ENCODE data around the gene CACNA1F. TPM values are rescaled to one million over a fixed set of nuclear protein-coding genes. Genes with fewer than 3 reads are reported as not detected.
"Not testable (repeated sequence)": the region's sequence is repeated elsewhere in the genome, so short reads cannot be mapped to it uniquely, and the experiment has no call there.

CACNA1F gene
- total RNA-seq, 8 experiments from 2014 or later = 0.28 to 0.41 TPM; not detected in 6

GRCh38 chrX:49184294-49185281 lies 48.6 kb downstream of the CACNA1F start:
- H3K27ac ChIP-seq = peak overlapping the region in 1 of 2 donors; percentile 60
- WGBS, 10 experiments = 50% methylated on average over 2 of the region's 46 CpGs; no CpG with 5 or more reads in 9 of the 10 experiments
- ATAC-seq (replicated peaks in 6 of 8) = peak; percentile 69 to 88 (median 82)
- in situ Hi-C loops (cut with MboI; ENCODE audit: low pct_unique_long_range_greater_than_20kb in 2 of 9, low sequenced_read_pairs in 9 of 9, unreplicated experiment in 9 of 9) = no loop called here
- peaks cover 21 to 26% of the 10 kb centered on the region in 2 donors for H3K4me1 ChIP-seq (replicated peaks in 1 of 2)
- peak overlapping the region; percentile 12 to 29 (median 21) for H3K4me3 ChIP-seq

- no peak for ATAC-seq (replicated peaks in 6 of 8)
- in situ Hi-C loops (cut with MboI; ENCODE audit: low pct_unique_long_range_greater_than_20kb in 2 of 9, low sequenced_read_pairs in 9 of 9, unreplicated experiment in 9 of 9) = no loop called here
- WGBS, 10 experiments = 82 to 100% methylated on average over 1 to 8 of the region's 18 CpGs; no CpG with 5 or more reads in 8 of the 10 experiments
- Histone ChIP-seq H3K27ac (peak overlapping the region in 1 of 2 donors; percentile 60), H3K4me3 (no peak overlapping the region), H3K4me1 (replicated peaks in 1 of 2) (peaks cover 21 to 26% of the 10 kb centered on the region in 2 donors)
Measured at GRCh38 chrX:49183701-49184281, 49.3 kb downstream of the CACNA1F start.

GRCh38 chrX:49179358-49179757 lies 53.8 kb downstream of the CACNA1F start:
- in situ Hi-C loops (cut with MboI; ENCODE audit: low pct_unique_long_range_greater_than_20kb in 2 of 9, low sequenced_read_pairs in 9 of 9, unreplicated experiment in 9 of 9) = no loop called here
- Histone ChIP-seq H3K4me1 (replicated peaks in 1 of 2) (no peaks in the 10 kb centered on the region), H3K4me3 (no peak overlapping the region), H3K27ac (no peak overlapping the region)
- 40% methylated on average over 1 of the region's 2 CpGs; no CpG with 5 or more reads in 9 of the 10 experiments for WGBS, 10 experiments
- no peak for ATAC-seq (replicated peaks in 6 of 8)

GRCh38 chrX:49178537-49178936 lies 54.6 kb downstream of the CACNA1F start:
- H3K4me3 ChIP-seq = no peak overlapping the region
- WGBS, 10 experiments = no CpG with 5 or more reads among the region's 3 CpGs

GRCh38 chrX:49177873-49178480 lies 55.2 kb downstream of the CACNA1F start:
- H3K4me3 ChIP-seq = no peak overlapping the region
- WGBS, 10 experiments = 65 to 100% (median 100%) methylated on average over 2 to 9 of the region's 23 CpGs; no CpG with 5 or more reads in 7 of the 10 experiments
- H3K27ac ChIP-seq = no peak overlapping the region
- H3K4me1 ChIP-seq (replicated peaks in 1 of 2) = peaks cover 0 to 1% of the 10 kb centered on the region in 2 donors
- no peak for ATAC-seq (replicated peaks in 6 of 8)
- in situ Hi-C loops (cut with MboI; ENCODE audit: low pct_unique_long_range_greater_than_20kb in 2 of 9, low sequenced_read_pairs in 9 of 9, unreplicated experiment in 9 of 9) = no loop called here

More at GRCh38 chrX:49178537-49178936, 54.6 kb downstream of the CACNA1F start:
- in situ Hi-C loops (cut with MboI; ENCODE audit: low pct_unique_long_range_greater_than_20kb in 2 of 9, low sequenced_read_pairs in 9 of 9, unreplicated experiment in 9 of 9) = no loop called here
- no peak for ATAC-seq (replicated peaks in 6 of 8)
- H3K4me1 ChIP-seq (replicated peaks in 1 of 2) = no peaks in the 10 kb centered on the region
- no peak overlapping the region for H3K27ac ChIP-seq

GRCh38 chrX:49177338-49177833 lies 55.8 kb downstream of the CACNA1F start:
- in situ Hi-C loops (cut with MboI; ENCODE audit: low pct_unique_long_range_greater_than_20kb in 2 of 9, low sequenced_read_pairs in 9 of 9, unreplicated experiment in 9 of 9) = no loop called here

GRCh38 chrX:49176421-49177326 lies 56.5 kb downstream of the CACNA1F start:
- in situ Hi-C loops (cut with MboI; ENCODE audit: low pct_unique_long_range_greater_than_20kb in 2 of 9, low sequenced_read_pairs in 9 of 9, unreplicated experiment in 9 of 9) = no loop called here
- H3K4me1 ChIP-seq (replicated peaks in 1 of 2) = peaks cover 0 to 5% of the 10 kb centered on the region in 2 donors
- H3K4me3 ChIP-seq = no peak overlapping the region
- H3K27ac ChIP-seq = no peak overlapping the region
- no peak for ATAC-seq (replicated peaks in 6 of 8)
- 49 to 50% methylated on average over 2 to 4 of the region's 27 CpGs; no CpG with 5 or more reads in 8 of the 10 experiments for WGBS, 10 experiments

More at GRCh38 chrX:49177338-49177833, 55.8 kb downstream of the CACNA1F start:
- Histone ChIP-seq H3K4me3 (no peak overlapping the region), H3K4me1 (replicated peaks in 1 of 2) (peaks cover 0 to 5% of the 10 kb centered on the region in 2 donors), H3K27ac (no peak overlapping the region)
- 57 to 100% methylated on average over 1 to 3 of the region's 4 CpGs; no CpG with 5 or more reads in 8 of the 10 experiments for WGBS, 10 experiments
- ATAC-seq (replicated peaks in 6 of 8) = peak in 3 of 8 experiments; percentile 18 to 54 (median 53)

GRCh38 chrX:49175435-49176274 lies 57.5 kb downstream of the CACNA1F start:
- in situ Hi-C loops (cut with MboI; ENCODE audit: low pct_unique_long_range_greater_than_20kb in 2 of 9, low sequenced_read_pairs in 9 of 9, unreplicated experiment in 9 of 9) = no loop called here
- H3K4me1 ChIP-seq (replicated peaks in 1 of 2) = peaks cover 0 to 5% of the 10 kb centered on the region in 2 donors
- H3K4me3 ChIP-seq = no peak overlapping the region
- WGBS, 10 experiments = 100% methylated on average over 1 to 4 of the region's 43 CpGs; no CpG with 5 or more reads in 8 of the 10 experiments
- ATAC-seq (replicated peaks in 6 of 8) = no peak
- no peak overlapping the region for H3K27ac ChIP-seq

- 60 to 100% (median 80%) methylated on average over 1 to 3 of the region's 3 CpGs; no CpG with 5 or more reads in 6 of the 10 experiments for WGBS, 10 experiments
- no peak for ATAC-seq (replicated peaks in 6 of 8)
- H3K27ac ChIP-seq = no peak overlapping the region
- no peak overlapping the region for H3K4me3 ChIP-seq
- in situ Hi-C loops (cut with MboI; ENCODE audit: low pct_unique_long_range_greater_than_20kb in 2 of 9, low sequenced_read_pairs in 9 of 9, unreplicated experiment in 9 of 9) = no loop called here
- H3K4me1 ChIP-seq (replicated peaks in 1 of 2) = peaks cover 0 to 5% of the 10 kb centered on the region in 2 donors
Measured at GRCh38 chrX:49174723-49175122, 58.4 kb downstream of the CACNA1F start.

- ATAC-seq (replicated peaks in 6 of 8); H3K27ac ChIP-seq; in situ Hi-C loops (cut with MboI; ENCODE audit: low pct_unique_long_range_greater_than_20kb in 2 of 9, low sequenced_read_pairs in 9 of 9, unreplicated experiment in 9 of 9); H3K4me3 ChIP-seq; H3K4me1 ChIP-seq (replicated peaks in 1 of 2): not testable (repeated sequence)
- 56% methylated on average over 5 of the region's 8 CpGs; no CpG with 5 or more reads in 9 of the 10 experiments for WGBS, 10 experiments
Measured at GRCh38 chrX:49173544-49173943, 59.6 kb downstream of the CACNA1F start.

GRCh38 chrX:49172280-49172780 lies 60.8 kb downstream of the CACNA1F start:
- in situ Hi-C loops (cut with MboI; ENCODE audit: low pct_unique_long_range_greater_than_20kb in 2 of 9, low sequenced_read_pairs in 9 of 9, unreplicated experiment in 9 of 9) = no loop called here
- 29% methylated on average over 5 of the region's 37 CpGs; no CpG with 5 or more reads in 9 of the 10 experiments for WGBS, 10 experiments
- ATAC-seq (replicated peaks in 6 of 8) = peak; percentile 57 to 73 (median 66)
- H3K27ac ChIP-seq = no peak overlapping the region
- H3K4me3 ChIP-seq = peak overlapping the region; percentile 16 to 36 (median 25)
- peaks cover 4 to 7% of the 10 kb centered on the region in 2 donors for H3K4me1 ChIP-seq (replicated peaks in 1 of 2)

Measured in motor neuron (in vitro differentiated cells).